Stimulated activated naive B cell treated with anti-CD40 and anti-IgM and Interleukin-4, amounts not matched to agents 10 μg/mL and 1 μg/mL and 100 μg/mL, for 72 hours (primary cell): Measurements from ENCODE around the gene C19orf25.

Experiments
- ATAC-seq, 2 donors: fragments of 150-1000 bp; cut with Tn5 transposase; replicated peaks; 2 replicates each; pipeline ENCODE4 v1.10.0; 2021; ENCODE audit warnings: moderate library complexity in 1 of 2
- DNase-seq: peaks from one replicate; pipeline ENCODE4 v3.0.0; 2021
- H3K27ac Mint-ChIP-seq: one replicate; pipeline ENCODE4 v1.8.0; 2022; ENCODE audit warnings: mild to moderate bottlenecking, mixed read lengths
- H3K27me3 Mint-ChIP-seq, 2 donors: one replicate each; pipeline ENCODE4 v1.8.0; 2022; ENCODE audit warnings: mixed read lengths in 2 of 2
- H3K36me3 Mint-ChIP-seq, 2 donors: one replicate each; pipeline ENCODE4 v1.8.0; 2022; ENCODE audit warnings: mixed read lengths in 2 of 2, mild to moderate bottlenecking in 1 of 2
- H3K4me1 Mint-ChIP-seq, 2 donors: one replicate each; pipeline ENCODE4 v1.8.0; 2022; ENCODE audit warnings: mixed read lengths in 2 of 2, mild to moderate bottlenecking in 1 of 2
- H3K4me3 Mint-ChIP-seq, 2 donors: one replicate each; pipeline ENCODE4 v1.8.0; 2022; ENCODE audit warnings: mild to moderate bottlenecking in 2 of 2, mixed read lengths in 2 of 2, moderate library complexity in 1 of 2
- H3K9me3 Mint-ChIP-seq, 2 donors: one replicate each; pipeline ENCODE4 v1.8.0; 2022; ENCODE audit warnings: mixed read lengths in 2 of 2, mild to moderate bottlenecking in 1 of 2

Gene C19orf25

GRCh38 chr19:1478934-1479707, at the start of gene C19orf25:
Gene C19orf25 (minus strand): TSS chr19:1479215. CDS start chr19:1478903, 312 bp downstream.
- Mint-ChIP-seq H3K27me3 (no peaks in the 10 kb centered on the region), H3K36me3 (peaks cover 19 to 26% of the 10 kb centered on the region in 2 donors), H3K27ac (peak within 1 kb of the TSS; percentile 94), H3K4me3 (peak within 1 kb of the TSS; percentile 94 to 95), H3K4me1 (peaks cover 13 to 30% of the 10 kb centered on the region in 2 donors), H3K9me3 (no peaks in the 10 kb centered on the region)
- ATAC-seq (peak; percentile 97 to 98), DNase-seq (peak; percentile 93)

- Mint-ChIP-seq H3K4me3 (no peak overlapping the region), H3K27me3 (peaks cover 59 to 79% of the 10 kb centered on the region in 2 donors), H3K27ac (peak overlapping the region; percentile 14), H3K4me1 (peaks cover 9% of the 10 kb centered on the region in 2 donors), H3K9me3 (no peaks in the 10 kb centered on the region), H3K36me3 (peaks cover 0 to 4% of the 10 kb centered on the region in 2 donors)
- no peak for DNase-seq
- ATAC-seq = no peak
Measured at GRCh38 chr19:1527650-1528309, 48.8 kb upstream of the C19orf25 start.

DNA sequence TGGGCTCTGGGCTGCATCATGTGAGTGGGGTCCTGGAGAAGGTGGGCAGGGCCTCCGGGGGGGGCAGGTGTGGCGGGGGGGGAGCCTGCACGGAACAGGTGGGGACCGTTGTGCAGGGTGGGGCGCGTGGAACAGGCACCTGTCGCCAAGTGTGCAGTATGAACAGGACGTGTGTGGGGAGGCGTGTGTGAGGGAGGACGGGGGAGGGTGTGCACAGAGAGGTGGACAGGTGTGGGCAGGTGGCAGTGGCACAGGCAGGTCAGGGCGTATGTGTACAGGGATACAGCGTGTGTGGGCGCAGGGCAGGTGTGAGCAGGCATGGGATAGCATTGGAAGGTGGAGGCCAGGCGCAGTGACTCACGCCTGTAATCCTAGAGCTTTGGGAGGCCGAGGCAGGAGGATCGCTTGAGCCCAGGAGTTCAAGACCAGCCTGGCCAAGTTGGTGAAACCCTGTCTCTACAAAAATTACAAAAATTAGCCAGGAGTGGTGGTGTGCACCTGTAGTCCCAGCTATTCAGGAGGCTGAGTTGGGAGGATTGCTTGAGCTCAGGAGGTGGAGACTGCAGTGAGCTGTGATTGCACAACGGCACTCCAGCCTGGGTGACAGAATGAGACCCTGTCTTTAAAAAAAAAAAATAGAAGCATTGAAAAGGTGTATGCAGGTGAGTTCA, 48.1 kb upstream of the C19orf25 start:
- Mint-ChIP-seq H3K9me3 (no peaks in the 10 kb centered on the region), H3K27ac (peak overlapping the region; percentile 14), H3K27me3 (peaks cover 63 to 83% of the 10 kb centered on the region in 2 donors), H3K36me3 (peaks cover 0 to 4% of the 10 kb centered on the region in 2 donors), H3K4me1 (peaks cover 9% of the 10 kb centered on the region in 2 donors), H3K4me3 (no peak overlapping the region)
- DNase-seq = no peak
- ATAC-seq = no peak

GRCh38 chr19:1526066-1526778, 47.2 kb upstream of the C19orf25 start:
- peaks cover 9 to 10% of the 10 kb centered on the region in 2 donors for H3K4me1 Mint-ChIP-seq
- H3K9me3 Mint-ChIP-seq = no peaks in the 10 kb centered on the region
- peaks cover 0 to 4% of the 10 kb centered on the region in 2 donors for H3K36me3 Mint-ChIP-seq
- H3K27ac Mint-ChIP-seq = no peak overlapping the region
- DNase-seq (no peak), ATAC-seq (no peak)
- H3K4me3 Mint-ChIP-seq = peak overlapping the region in 1 of 2 donors; percentile 15
- peaks cover 59 to 84% of the 10 kb centered on the region in 2 donors for H3K27me3 Mint-ChIP-seq

DNA sequence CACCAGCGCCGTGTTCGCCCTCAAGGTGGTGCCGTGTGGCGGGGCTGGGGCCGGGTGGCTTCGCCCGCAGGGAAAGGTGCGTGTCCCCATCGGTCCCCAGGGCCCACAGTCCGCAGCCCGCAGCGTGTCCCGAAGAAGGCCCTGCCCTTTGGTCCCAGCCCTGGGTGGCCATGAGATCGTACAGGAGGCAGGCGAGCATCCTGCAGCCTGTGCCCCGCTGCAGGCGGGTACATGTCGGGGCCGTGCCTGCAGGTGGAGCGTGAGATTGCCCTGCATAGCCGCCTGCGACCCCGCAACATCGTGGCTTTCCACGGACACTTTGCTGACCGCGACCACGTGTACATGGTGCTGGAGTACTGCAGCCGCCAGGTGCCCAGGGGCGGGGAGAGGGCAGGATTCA, 46.3 kb upstream of the C19orf25 start:
- Mint-ChIP-seq H3K36me3 (peaks cover 0 to 4% of the 10 kb centered on the region in 2 donors), H3K4me3 (no peak overlapping the region), H3K4me1 (peaks cover 9 to 10% of the 10 kb centered on the region in 2 donors), H3K27me3 (peaks cover 59 to 79% of the 10 kb centered on the region in 2 donors), H3K9me3 (no peaks in the 10 kb centered on the region), H3K27ac (no peak overlapping the region)
- no peak for DNase-seq
- ATAC-seq = no peak

DNA sequence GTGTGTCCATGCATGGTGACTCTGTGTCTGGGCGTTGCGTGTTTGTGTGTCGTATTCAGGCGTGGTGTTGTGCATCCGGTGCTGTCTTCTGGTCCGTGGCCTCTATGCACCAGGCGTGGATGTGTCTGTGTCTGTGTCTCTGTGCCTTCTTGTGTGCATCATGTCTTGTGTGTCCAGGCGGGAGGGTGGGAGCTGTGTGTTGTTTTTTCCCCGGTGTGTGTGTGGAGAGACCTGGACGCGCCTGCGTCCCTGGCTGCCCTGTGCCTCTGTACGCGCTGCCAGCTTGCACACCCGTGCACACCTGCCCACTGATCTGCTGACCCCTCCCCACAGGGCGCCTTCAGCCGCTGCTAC, 45.9 kb upstream of the C19orf25 start:
- no peak overlapping the region for H3K27ac Mint-ChIP-seq
- no peaks in the 10 kb centered on the region for H3K9me3 Mint-ChIP-seq
- peaks cover 0 to 4% of the 10 kb centered on the region in 2 donors for H3K36me3 Mint-ChIP-seq
- peaks cover 9 to 10% of the 10 kb centered on the region in 2 donors for H3K4me1 Mint-ChIP-seq
- H3K4me3 Mint-ChIP-seq = peak overlapping the region in 1 of 2 donors; percentile 0
- peaks cover 56 to 75% of the 10 kb centered on the region in 2 donors for H3K27me3 Mint-ChIP-seq
- DNase-seq = no peak
- no peak for ATAC-seq

DNA sequence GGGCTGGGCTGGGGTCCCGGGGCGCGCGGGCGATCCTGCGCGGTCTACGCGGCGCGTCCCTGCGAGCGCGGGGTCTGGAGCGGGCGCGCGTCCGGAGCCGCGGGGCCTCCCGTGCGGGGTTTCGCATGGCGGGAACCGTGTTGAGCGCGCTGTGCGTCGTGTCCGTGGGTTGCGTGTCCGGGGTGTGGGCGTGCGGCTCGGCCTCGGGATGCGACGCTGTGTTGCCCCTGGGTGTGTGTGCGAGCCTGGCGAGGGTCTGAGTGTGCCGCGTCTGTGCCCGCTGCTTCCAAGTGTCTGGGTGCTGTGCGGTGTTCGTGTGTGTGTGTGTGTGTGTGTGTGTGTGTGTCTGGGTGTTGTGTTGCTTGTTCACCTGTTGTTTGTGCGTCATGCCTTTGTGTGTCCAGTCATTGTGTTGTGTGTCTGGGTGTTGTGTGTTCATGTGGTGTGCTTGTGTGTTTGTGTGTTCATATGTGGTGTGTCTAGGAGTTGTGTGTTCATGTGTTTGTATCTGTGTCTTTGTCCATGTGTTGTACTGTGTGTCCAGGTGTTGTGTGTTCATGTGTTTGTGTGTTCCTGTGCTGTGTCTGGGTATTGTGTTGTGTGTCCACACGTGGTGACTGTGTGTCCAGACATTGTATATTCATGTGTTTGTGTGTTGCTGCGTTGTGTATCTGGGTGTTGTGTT, 45.4 kb upstream of the C19orf25 start:
- DNase-seq = no peak
- H3K27me3 Mint-ChIP-seq = peaks cover 53 to 70% of the 10 kb centered on the region in 2 donors
- H3K36me3 Mint-ChIP-seq = peaks cover 0 to 4% of the 10 kb centered on the region in 2 donors
- H3K27ac Mint-ChIP-seq = no peak overlapping the region
- peaks cover 9 to 10% of the 10 kb centered on the region in 2 donors for H3K4me1 Mint-ChIP-seq
- H3K9me3 Mint-ChIP-seq = no peaks in the 10 kb centered on the region
- no peak for ATAC-seq
- peak overlapping the region; percentile 12 to 19 for H3K4me3 Mint-ChIP-seq

- ATAC-seq = no peak
- H3K4me3 Mint-ChIP-seq = peak within 1 kb of the TSS; percentile 12 to 19
Measured at GRCh38 chr19:1523412-1524286, 44.6 kb upstream of the C19orf25 start, which contains the start of gene PLK5. Gene PLK5 (plus strand): TSS chr19:1524077. CDS start chr19:1526997, 2,920 bp downstream.

GRCh38 chr19:1522838-1523237, 43.8 kb upstream of the C19orf25 start:
- Mint-ChIP-seq H3K36me3 (peaks cover 0 to 4% of the 10 kb centered on the region in 2 donors), H3K27ac (no peak overlapping the region), H3K4me3 (no peak overlapping the region), H3K27me3 (peaks cover 61 to 72% of the 10 kb centered on the region in 2 donors), H3K9me3 (no peaks in the 10 kb centered on the region), H3K4me1 (peaks cover 9 to 10% of the 10 kb centered on the region in 2 donors)
- ATAC-seq = no peak
- DNase-seq = no peak

More at GRCh38 chr19:1523412-1524286, 44.6 kb upstream of the C19orf25 start, which contains the start of gene PLK5:
- Mint-ChIP-seq H3K9me3 (no peaks in the 10 kb centered on the region), H3K36me3 (peaks cover 0 to 4% of the 10 kb centered on the region in 2 donors), H3K27ac (no peak within 1 kb of the TSS), H3K4me1 (peaks cover 9 to 10% of the 10 kb centered on the region in 2 donors), H3K27me3 (peaks cover 55 to 66% of the 10 kb centered on the region in 2 donors)
- no peak for DNase-seq

DNA sequence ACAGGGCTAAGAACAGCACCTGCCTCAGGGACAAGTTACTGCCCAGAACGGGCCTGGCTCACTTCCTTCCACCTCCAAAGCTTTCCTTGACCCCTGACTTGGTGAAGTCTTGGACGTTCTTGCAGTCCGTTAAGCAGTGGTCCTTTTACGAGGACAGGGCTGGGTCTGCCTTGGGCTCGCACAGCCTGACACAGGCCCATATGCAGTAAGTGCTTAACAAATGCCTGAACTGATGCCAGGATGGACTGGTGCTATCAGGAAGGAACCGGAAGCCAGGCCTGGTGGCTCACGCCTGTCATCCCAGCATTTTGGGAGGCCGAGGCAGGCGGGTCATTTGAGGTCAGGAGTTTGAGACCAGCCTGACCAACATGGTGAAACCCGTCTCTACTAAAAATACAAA, 43.0 kb upstream of the C19orf25 start:
- H3K27me3 Mint-ChIP-seq = peaks cover 58 to 66% of the 10 kb centered on the region in 2 donors
- no peak overlapping the region for H3K27ac Mint-ChIP-seq
- DNase-seq (no peak), ATAC-seq (no peak)
- peaks cover 9 to 10% of the 10 kb centered on the region in 2 donors for H3K4me1 Mint-ChIP-seq
- peaks cover 0 to 4% of the 10 kb centered on the region in 2 donors for H3K36me3 Mint-ChIP-seq
- H3K4me3 Mint-ChIP-seq = no peak overlapping the region
- H3K9me3 Mint-ChIP-seq = no peaks in the 10 kb centered on the region

- Mint-ChIP-seq H3K27me3 (peaks cover 58 to 66% of the 10 kb centered on the region in 2 donors), H3K36me3 (peaks cover 0 to 4% of the 10 kb centered on the region in 2 donors), H3K4me3 (no peak overlapping the region), H3K27ac (no peak overlapping the region), H3K4me1 (peaks cover 9 to 10% of the 10 kb centered on the region in 2 donors), H3K9me3 (no peaks in the 10 kb centered on the region)
- ATAC-seq (no peak), DNase-seq (no peak)
Measured at GRCh38 chr19:1521636-1522035, 42.6 kb upstream of the C19orf25 start.

DNA sequence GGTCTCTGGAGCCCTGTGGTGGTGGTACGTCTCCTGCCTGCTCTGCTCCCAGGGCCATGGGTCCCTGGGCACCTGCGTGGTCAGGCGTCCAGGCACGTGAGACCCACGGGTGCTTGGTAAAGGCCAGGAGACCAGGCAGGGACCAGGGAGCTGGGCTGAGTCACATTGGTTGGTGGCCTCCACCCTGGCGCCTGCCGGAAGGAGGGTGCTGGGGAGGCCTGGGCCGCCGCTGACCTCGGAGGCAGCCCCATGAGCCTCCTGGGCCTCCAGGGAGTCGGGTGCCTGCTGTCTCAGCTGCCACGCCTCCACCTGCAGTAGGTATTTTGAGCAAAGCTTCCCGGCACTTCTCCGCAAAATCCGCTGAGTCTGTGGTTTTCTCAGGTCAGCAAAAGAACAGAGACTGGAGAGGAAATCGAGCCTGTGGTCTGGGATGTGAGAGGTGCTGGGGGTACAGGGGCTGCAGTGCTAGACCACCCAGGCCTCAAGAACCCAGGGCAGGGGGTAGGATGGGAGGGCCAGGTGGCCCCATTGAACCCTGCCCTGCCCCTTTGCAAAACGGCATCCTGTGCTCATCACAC, 41.3 kb upstream of the C19orf25 start:
- Mint-ChIP-seq H3K27ac (no peak overlapping the region), H3K27me3 (peaks cover 51 to 64% of the 10 kb centered on the region in 2 donors), H3K9me3 (peaks cover 0 to 2% of the 10 kb centered on the region in 2 donors), H3K4me3 (no peak overlapping the region), H3K36me3 (peaks cover 0 to 4% of the 10 kb centered on the region in 2 donors), H3K4me1 (peaks cover 9 to 10% of the 10 kb centered on the region in 2 donors)
- DNase-seq (no peak), ATAC-seq (no peak)
